Right cardiac atrium (tissue), 5 donors: Measurements from ENCODE around the gene AMY2B. TPM values are rescaled to one million over a fixed set of nuclear protein-coding genes. Genes with fewer than 3 reads are reported as not detected.
A peak's percentile ranks its signal among the peaks of the same experiment; 100 is the strongest.
"Not testable (repeated sequence)": the region's sequence is repeated elsewhere in the genome, so short reads cannot be mapped to it uniquely, and the experiment has no call there.

Experiments used
- ATAC-seq, 2 donors: fragments of 200-7000 bp; cut with Tn5 transposase; one replicate each; pipeline versions ENCODE4 v1.8.0 to v1.9.1; 2020; ENCODE audit warnings: moderate library complexity in 2 of 2, mild to moderate bottlenecking in 1 of 2
- DNase-seq, 3 donors: peaks; one replicate each; pipeline ENCODE4 v3.0.0-alpha.2; 2020
- H3K27ac ChIP-seq: one replicate; pipeline ENCODE4 v1.5.1; 2013; ENCODE audit warnings: mild to moderate bottlenecking, low read length, control low read depth, moderate library complexity
- H3K27me3 ChIP-seq: one replicate; pipeline ENCODE4 v1.6.1; 2013; ENCODE audit not compliant: control insufficient read depth, insufficient read depth
- H3K4me1 ChIP-seq: one replicate; pipeline ENCODE4 v1.6.1; 2013; ENCODE audit warnings: low read length; ENCODE audit not compliant: control insufficient read depth, insufficient read depth
- H3K4me3 ChIP-seq: one replicate; pipeline ENCODE4 v1.5.1; 2013; ENCODE audit warnings: low read length, control low read depth
- H3K9me3 ChIP-seq: one replicate; pipeline ENCODE4 v1.6.1; 2013; ENCODE audit warnings: low read length; ENCODE audit not compliant: control insufficient read depth
- WGBS: extraction: QIAGEN DNeasy Blood & Tissue Kit; methylation state at CpG from one replicate; pipeline ENCODE4 v1.1.7; 2013; 5-methylcytosine and 5-hydroxymethylcytosine counted together
- intact Hi-C, 4 donors: fragments of 100-400 bp; cut with DNase I; formaldehyde crosslinking; loops; one replicate each; pipeline versions ENCODE4 v1.11.0 to v1.14.0; 2022 to 2023
- polyA plus RNA-seq: library from polyadenylated mRNA; stranded (reverse); fragments of 200-250 nt; gene quantifications from one replicate; pipeline ENCODE4 v1.2.3, GENCODE V29; 2013
- total RNA-seq, 4 donors: library from RNA; stranded (reverse); fragmentation: NEBNext Ultra II Directional; extraction: Animal tissue kit (Norgen Biotek cat#: 25700); gene quantifications; one replicate each; pipeline ENCODE4 v1.2.1, GENCODE V29; 2021
- donor health status: healthy with polysubstance abuse.
- donor health status: DM: no; HTN: yes; CAD: no.
- donor health status: DM: no; HTN: no; CAD: no.
- donor health status: DM: no; HTN: yes; CAD: no; lungs with severe emphysema.
- donor health status: DM: yes; HTN: yes; CAD: no.

AMY2B gene
- total and polyA plus RNA-seq, 5 donors: 20.8 to 43.7 (median 35.3) TPM

DNA sequence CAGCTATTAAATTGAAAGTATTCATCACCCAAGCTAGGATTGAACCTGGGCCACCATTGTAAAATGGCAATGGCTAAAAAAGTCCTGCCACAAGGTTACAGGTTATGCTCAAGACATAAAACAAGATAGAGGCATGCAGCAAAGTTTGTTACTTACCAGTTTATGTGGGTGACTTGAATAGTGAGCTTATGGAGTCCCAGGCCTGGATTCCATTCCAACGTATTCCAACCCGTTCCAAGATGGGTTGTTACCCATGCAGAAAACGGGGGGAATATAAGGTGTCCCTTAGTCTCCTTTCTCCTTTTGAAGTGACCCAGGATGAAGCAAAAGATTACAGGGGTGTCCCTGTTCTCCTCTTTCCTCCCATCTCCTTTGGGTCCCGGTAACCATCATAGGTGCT lies 56.0 kb downstream of the AMY2B start:
- intact Hi-C loops, H3K4me3 ChIP-seq, H3K27me3 ChIP-seq, H3K27ac ChIP-seq, H3K9me3 ChIP-seq, DNase-seq, H3K4me1 ChIP-seq: not testable (repeated sequence)
- WGBS: 75% methylated on average over 3 of the region's 4 CpGs
- peak in 1 of 2 donors; percentile 40 for ATAC-seq

Other genes with a start within 250 kb of the AMY2B start
- gene RNPC3, start 45.9 kb upstream of the AMY2B start, total RNA-seq: 10 to 100 TPM; 23.9 to 31.7 (median 27.0) TPM
- gene RNPC3, start 45.9 kb upstream of the AMY2B start, polyA plus RNA-seq: 26.9 TPM
- under 1 TPM in 1 of 4 donors, not detected in 3; 0.36 TPM for gene AMY2A, start 45.8 kb downstream of the AMY2B start, total RNA-seq
- gene AMY2A, start 45.8 kb downstream of the AMY2B start, polyA plus RNA-seq: not detected
- not detected for gene AMY1A, start 84.2 kb downstream of the AMY2B start, total RNA-seq
- gene AMY1A, start 84.2 kb downstream of the AMY2B start, polyA plus RNA-seq: not detected
- gene AMY1B, start 124.6 kb downstream of the AMY2B start, total RNA-seq: not detected
- not detected for gene AMY1B, start 124.6 kb downstream of the AMY2B start, polyA plus RNA-seq
- gene AMY1C, start 178.3 kb downstream of the AMY2B start, total RNA-seq: not detected
- not detected for gene AMY1C, start 178.3 kb downstream of the AMY2B start, polyA plus RNA-seq